Stimulated activated CD4-positive, alpha-beta T cell treated with anti-CD3 and anti-CD28 coated beads, Interleukin-4, amount 100 ng/mL, for 1 hour (primary cell): ENCODE results near the gene C9orf50.
A peak's percentile ranks its signal among the peaks of the same experiment; 100 is the strongest.
"Not testable (repeated sequence)": the region's sequence is repeated elsewhere in the genome, so short reads cannot be mapped to it uniquely, and the experiment has no call there.

Experiments used
- DNase-seq: peaks from one replicate; pipeline ENCODE4 v3.0.0-alpha.2; 2020

C9orf50 gene, protein sequence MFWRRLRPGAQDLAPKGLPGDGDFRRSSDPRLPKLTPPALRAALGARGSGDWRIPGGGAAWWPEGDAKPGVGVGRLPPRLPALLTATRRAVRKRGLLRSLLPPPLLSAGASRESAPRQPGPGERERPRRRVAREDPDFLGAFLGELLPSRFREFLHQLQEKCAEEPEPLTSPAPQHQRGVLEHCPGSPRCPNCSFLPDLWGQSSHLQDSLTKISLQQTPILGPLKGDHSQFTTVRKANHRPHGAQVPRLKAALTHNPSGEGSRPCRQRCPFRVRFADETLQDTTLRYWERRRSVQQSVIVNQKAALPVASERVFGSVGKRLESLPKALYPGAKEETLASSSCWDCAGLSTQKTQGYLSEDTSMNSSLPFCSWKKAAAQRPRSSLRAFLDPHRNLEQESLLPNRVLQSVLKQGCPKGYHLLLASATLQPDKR

GRCh38 chr9:129620669-129621295 lies at the start of gene C9orf50:
Gene C9orf50, minus strand, starts transcription at chr9:129621101. Its CDS starts 527 bp downstream, at chr9:129620574.
- DNase-seq = no peak

- no peak for DNase-seq
Observed at GRCh38 chr9:129669946-129670345, 49.0 kb upstream of the C9orf50 start.

DNA sequence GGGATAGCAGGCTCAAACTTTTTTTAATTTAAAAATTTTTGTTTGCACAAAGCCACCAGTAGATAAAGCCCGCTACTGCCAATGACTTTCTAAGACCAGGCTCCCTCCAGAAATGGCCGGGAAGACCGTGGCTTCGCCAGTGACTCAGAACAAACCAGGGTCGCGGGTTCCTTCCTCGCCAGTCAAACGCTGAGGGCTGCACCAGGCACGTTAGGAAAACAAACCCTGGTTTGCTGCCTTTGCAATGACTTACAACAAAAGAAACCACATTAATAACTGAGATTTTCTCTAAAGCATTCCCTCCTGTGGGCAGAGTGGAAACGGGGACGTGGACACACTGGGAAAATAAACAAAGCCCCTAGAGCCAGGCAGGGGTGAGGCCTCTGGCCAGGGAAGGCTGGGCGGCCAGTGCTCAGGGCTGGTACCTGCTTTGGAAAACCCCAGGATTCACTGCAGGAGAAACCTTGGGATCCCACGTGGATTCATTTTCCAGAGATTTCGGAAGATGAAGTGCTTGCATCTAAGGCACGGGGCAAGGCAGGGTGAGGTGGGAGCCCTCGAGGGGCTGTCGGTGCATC lies 48.3 kb upstream of the C9orf50 start:
- no peak for DNase-seq

DNA sequence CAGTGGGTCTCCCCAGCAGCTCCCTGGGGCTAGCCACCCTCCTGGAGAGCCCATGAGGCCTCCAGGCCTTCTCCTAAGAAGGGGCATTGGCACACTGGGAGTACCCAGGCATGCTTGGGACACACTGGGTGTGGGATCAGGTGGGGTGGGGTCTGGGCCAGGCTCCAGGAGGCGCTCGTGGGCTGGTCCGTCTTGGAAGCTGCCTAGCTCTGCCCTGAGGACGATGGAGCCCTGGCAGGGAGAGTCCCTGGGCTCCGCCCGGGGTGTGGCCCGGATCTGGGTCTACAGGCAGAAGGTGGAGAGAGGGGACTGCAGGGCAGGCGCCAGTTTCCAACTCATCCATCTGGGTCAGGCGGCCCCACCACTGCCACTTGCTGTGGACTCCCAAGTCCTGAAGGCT lies 46.9 kb upstream of the C9orf50 start:
- no peak for DNase-seq

DNA sequence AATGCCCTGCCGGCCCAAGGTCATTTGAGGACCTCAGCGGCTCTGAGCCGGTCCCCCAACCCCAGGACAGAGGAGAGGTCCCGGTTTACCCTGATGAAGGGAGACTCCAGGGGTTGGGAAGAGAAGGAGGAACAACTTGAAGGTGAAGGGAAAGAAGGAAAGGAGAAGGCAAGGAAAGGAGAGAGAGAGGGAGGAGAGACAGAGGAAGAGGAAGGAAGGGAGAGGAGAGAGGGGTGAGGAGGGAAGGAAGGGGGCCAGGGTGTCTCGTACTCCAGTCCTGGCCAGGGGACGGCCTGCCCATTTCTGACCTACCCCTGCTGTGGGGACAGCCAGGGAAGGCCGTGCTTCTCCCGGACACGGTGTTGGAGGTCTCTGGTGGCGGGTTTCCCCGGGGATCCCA lies 46.5 kb upstream of the C9orf50 start:
- DNase-seq = no peak

DNA sequence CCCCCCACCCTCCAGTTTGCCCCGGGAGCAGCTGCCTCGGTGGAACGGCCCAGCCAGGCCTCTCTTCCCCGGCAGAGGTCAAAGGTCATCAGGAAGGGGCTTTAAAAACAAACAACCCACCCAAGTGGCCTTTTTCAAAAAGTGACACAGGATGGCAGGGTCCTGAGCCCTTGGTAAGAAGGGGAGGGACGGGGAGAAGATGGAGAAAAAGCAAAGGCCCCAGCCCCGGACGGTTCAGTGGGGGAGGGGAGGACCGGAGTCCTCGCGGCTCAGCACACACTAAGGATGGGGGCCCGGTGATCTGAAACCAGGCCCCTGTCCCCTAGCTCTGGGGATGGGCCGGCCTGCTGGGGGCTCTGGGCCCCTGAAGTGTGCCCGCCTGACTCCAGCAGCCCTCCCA lies 45.7 kb upstream of the C9orf50 start:
- DNase-seq = no peak

- no peak for DNase-seq
Observed at GRCh38 chr9:129665814-129666520, 45.1 kb upstream of the C9orf50 start.

DNA sequence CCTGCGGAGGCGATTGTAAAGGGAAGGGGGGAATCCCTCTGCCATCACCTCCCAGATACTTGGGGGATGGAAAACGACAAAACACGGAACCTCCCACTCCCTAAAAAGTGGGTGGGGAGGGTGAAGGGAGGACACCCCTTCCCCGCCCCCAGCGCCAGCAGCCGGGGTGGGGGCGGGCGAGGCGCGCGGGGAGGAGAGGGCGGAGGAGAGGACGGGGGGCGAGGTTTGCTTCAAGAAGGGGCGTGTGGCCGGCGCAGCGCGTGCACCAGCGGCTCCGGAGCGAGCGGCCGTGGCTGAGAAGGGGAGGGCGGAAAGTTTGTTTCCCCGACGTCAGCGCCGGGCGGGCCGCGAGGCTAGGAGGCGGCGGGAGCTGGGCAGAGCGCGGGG lies 44.5 kb upstream of the C9orf50 start, which contains the start of gene PRRX2:
TSS of gene PRRX2 (plus strand) at position 259 of the 387 bp plus-strand sequence. CDS start 221 bp downstream, outside the sequence.
- DNase-seq = peak; percentile 46

DNA sequence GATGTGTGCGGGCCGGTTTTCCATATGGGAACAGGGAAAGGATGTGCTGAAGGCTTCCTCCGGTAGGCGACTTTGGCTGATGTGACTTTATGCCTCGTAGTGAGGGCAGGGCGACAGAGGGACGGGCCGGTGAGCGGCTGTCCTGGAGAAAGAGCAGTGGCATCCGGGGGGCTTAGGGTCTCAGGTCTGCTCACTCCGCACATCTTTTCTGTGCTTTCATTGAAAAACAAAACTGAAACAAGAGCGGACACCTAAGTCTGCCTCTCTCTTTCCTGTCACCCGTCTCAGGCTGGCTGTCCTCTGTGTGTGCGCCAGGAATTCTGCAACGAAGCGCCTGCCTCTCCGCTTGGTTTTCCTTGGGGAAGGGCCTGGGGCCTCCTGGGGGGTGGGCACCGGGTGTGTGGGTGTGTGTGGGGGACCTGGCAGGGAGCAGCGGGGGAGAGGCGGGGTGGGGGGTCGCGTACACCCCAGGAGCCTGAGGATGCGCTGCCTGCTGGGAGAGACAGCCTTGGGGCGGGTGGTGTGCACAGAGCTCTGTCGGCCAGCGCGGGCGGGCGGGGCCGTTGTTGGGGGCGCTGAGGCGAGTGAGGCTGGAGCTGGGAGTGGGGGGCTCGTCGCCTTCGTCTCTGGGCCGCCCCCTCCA lies 44.0 kb upstream of the C9orf50 start:
- DNase-seq = peak; percentile 18

GRCh38 chr9:129662239-129662638 lies 41.3 kb upstream of the C9orf50 start:
- DNase-seq = not testable (repeated sequence)

DNA sequence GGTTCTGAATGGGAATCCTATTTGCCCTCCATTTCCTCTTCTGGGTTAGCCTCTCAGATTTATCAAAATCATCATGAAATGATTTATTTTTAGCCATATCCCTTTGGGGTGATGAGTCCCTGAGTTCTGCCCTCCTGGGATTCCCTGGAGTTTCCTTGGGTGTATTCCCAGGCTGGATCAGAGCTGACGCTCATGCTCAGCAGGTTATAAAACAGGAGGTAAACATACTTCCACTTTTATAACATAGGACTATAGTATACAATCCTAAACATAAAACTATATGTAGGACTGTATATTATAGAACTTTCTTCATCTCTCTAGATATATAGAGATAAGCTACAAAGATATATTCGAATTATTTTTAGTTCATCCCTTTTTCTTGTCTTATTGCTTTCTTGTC lies 40.1 kb upstream of the C9orf50 start:
- DNase-seq = no peak

DNA sequence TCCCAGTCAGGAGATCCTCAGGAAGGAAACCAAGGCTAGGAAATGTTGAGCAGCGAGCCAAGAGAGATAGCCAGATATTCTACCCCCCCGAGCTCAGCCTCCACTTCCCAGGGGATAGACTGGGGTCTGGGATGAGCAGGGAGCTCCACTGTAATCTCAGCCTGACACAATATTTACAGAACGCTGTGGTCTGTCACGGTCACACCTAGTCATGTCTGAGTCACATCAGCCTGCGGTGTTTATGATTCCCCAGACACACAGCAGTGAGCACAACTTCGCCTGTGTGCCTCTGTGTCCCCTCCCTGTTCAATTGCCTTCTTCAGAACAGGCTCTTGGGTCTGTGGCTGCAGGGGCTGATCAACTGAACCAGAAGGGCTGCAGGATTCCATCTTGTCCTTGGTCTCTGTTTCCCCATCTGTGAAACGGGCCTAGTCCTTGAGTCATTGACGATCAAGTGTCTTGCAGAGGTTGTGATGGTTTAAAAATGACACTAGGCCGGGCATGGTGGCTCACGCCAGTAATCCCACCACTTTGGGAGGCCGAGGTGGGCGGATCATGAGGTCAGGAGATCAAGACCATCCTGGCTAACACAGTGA lies 36.0 kb upstream of the C9orf50 start:
- no peak for DNase-seq

DNA sequence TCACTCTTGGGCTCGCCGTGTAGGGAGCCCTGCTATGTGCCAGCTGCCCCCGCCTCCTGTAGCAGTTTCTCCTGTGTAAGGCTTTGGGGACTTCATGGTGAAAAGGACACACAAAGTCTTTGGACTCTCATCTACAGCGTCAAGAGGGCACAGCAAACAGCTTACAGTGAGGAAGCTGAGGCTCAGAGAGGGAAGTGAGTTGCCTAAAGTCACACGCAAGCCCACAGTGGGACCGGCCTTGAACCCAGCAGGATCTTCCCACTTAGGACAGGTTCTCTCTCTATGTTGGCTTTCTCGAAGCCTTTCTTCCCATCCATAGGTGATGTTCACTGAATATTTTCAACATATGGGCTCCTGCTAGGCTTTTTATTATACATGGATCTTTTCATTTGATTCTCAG lies 34.8 kb upstream of the C9orf50 start:
- DNase-seq = no peak

DNA sequence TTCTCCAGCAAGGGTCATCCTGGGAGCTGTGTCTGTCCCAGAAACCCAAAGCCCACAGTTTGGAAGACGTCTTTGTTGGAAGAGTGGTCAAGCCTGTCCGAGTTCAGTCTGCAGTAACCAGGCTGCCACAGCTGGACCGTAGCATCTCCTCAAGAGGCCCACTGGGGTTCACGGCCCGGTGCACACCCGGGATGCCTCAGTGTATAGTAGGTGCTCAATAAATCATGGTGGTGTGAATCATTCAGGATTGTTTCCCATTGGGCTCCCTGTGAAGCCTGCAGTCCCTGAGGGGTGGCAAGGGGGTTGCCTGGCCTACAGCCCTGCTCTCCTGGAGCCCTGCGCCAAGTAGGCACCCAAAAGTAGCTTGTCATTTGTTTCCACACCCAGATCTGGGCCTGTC lies 34.3 kb upstream of the C9orf50 start:
- DNase-seq = no peak

GRCh38 chr9:129654554-129655040 lies 33.7 kb upstream of the C9orf50 start:
- no peak for DNase-seq

DNA sequence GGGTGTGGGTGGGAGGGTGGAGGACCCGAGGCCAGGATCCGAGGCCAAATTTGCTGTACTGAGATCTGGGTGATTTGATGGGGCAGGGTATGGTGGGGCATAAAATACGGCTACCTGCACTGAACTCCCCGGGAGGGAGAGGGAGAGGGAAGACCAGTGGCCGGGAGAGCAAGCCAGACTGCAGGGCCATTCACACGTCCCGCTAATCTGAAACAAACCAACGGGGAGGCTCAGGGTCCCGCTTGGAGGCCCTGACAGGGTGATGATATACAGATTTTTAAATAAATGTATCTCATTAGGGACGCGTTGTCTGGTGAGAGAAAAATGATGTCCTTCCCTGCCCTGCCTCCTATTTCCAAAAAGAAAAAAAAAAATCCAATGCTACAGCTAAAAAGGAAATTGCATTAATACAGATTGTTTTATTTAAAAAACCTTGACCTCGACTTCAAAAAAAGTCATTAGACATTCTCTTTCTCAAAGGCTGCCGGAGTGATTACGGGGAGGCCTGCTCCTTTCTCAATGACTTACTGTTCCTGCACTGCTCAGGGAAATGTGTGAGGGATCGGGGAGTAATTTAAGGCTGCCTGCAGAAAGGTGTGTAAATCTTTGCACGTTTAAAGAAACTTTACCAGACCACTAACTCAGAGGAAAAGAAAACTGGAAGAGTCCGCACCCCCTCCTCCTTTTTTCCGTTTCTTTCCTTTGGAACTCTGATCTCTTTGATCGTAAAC lies 33.1 kb upstream of the C9orf50 start:
- no peak for DNase-seq

DNA sequence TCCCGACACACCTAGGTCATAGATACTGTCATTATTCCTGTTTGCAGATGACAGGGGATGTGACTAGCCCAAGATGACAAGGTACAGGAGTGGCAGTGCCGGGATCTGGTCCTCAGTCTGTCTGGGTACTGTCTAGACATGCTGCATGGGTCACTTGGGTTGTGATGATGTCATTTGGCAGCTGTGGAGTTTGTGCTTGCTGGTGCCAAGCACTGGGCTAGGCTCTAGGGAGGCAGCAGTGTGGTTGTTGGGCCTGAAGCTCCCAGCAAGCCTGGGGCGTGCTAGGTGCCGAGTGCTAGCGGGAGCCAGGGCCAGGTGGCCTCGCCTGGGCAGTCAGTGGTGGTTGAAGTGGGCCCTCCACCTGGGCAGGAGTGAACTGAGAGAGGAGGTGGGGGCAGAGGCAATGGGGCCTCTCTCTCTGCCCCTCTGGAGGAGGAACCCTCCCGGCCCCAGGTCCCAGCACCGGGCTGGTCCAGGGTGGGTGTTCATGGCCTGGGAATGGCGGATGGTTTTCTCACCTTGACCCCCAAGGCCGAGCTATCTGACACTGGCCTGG lies 29.9 kb upstream of the C9orf50 start:
- no peak for DNase-seq

DNA sequence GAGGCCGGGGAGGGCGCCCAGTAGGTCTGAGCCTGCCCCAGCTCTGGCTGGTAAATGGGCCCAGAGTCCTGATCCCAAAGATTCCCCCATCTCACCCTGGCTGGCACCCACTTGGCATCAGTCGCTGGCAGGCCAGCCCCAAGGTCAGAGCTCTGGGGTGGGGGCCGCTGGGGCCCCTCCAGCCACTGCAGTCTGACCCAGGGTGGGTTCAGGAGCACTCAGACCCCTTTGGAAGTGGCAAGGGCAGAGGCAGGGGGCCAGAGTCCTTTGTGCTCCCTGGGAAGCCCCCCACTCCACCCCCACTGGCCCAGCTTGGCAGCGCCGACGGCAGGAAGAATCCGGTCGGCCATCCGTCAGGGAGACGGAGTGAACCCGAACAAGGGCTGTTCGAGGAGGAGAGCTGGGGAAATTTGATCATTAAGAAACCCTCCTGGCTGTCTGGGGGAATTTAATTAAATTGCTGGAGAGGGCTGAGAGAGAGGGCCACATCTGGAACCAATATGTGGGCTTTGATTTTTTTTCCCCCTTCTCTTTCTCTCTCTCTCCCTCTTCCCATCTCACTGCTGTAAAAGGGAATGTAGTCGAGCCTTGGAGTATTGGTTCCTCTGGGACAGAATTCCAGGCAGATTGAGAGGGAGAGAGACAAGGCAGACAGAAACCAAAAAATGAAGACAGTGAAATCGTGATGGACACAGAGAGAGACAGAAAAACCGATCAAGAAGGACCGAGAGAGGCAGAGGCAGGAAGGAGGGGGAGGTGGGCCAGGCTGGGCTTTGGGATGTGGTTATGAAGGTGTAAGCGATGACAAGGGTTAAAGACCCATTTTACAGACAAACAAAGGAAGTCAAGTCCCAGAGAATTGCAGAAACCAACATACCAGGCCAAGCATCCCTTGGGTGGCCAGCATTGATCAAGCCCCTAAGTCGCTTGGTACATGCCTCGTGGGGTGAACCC lies 29.1 kb upstream of the C9orf50 start:
- DNase-seq = no peak

- DNase-seq = no peak
Observed at GRCh38 chr9:129648764-129649115, 27.8 kb upstream of the C9orf50 start.
